Karpas-422 (cell line): Measurements from ENCODE around the gene ATF7. TPM values are rescaled to one million over a fixed set of nuclear protein-coding genes. Genes with fewer than 3 reads are reported as not detected.

Experiments
- DNase-seq: peaks from one replicate; pipeline ENCODE4 v3.0.0-alpha.2; 2015
- H2AFZ ChIP-seq: fragments of 200-600 bp; sonication (generic); 2 replicates; pipeline ENCODE4 v1.6.1; 2014; ENCODE audit warnings: antibody characterized with exemption, low read length, mixed read lengths
- H3K27ac ChIP-seq: fragments of 200-600 bp; sonication (generic); 2 replicates; pipeline ENCODE4 v1.5.1; 2014; ENCODE audit warnings: mild to moderate bottlenecking, low read length, moderate library complexity
- H3K27me3 ChIP-seq: fragments of 200-600 bp; sonication (generic); 2 replicates; pipeline ENCODE4 v1.6.1; 2014; ENCODE audit warnings: low read length, mixed read lengths
- H3K36me3 ChIP-seq: fragments of 200-600 bp; sonication (generic); 2 replicates; pipeline ENCODE4 v1.6.1; 2014; ENCODE audit warnings: low read length, mixed read lengths; ENCODE audit not compliant: insufficient read depth
- H3K4me1 ChIP-seq: fragments of 200-600 bp; sonication (generic); 2 replicates; pipeline ENCODE4 v1.6.1; 2014; ENCODE audit warnings: mild to moderate bottlenecking, low read length, mixed read lengths
- H3K4me2 ChIP-seq: fragments of 200-600 bp; sonication (generic); 2 replicates; pipeline ENCODE4 v1.6.1; 2014; ENCODE audit warnings: low read length, low read depth, mild to moderate bottlenecking; ENCODE audit not compliant: poor library complexity, severe bottlenecking
- H3K4me3 ChIP-seq: fragments of 200-600 bp; sonication (generic); 2 replicates; pipeline ENCODE4 v1.5.1; 2014; ENCODE audit warnings: mild to moderate bottlenecking, antibody characterized with exemption, low read length, mixed read lengths
- H3K79me2 ChIP-seq: fragments of 200-600 bp; sonication (generic); 2 replicates; pipeline ENCODE4 v1.6.1; 2014; ENCODE audit warnings: mild to moderate bottlenecking, low read length, mixed read lengths
- H3K9ac ChIP-seq: fragments of 200-600 bp; sonication (generic); 2 replicates; pipeline ENCODE4 v1.6.0; 2014; ENCODE audit warnings: low read length
- H3K9me2 ChIP-seq: fragments of 200-600 bp; sonication (generic), shearing (Covaris generic); replicated peaks from 2 replicates; pipeline ENCODE4 v1.6.0; 2014; ENCODE audit warnings: mild to moderate bottlenecking, low read length, moderate library complexity; ENCODE audit not compliant: insufficient read depth
- H3K9me3 ChIP-seq: fragments of 300-700, 200-600 bp; sonication (generic); 2 replicates; pipeline ENCODE4 v1.6.1; 2014; ENCODE audit warnings: low read length, mixed read lengths
- H4K20me1 ChIP-seq: fragments of 200-600 bp; sonication (generic); 2 replicates; pipeline ENCODE4 v1.6.1; 2014; ENCODE audit warnings: mild to moderate bottlenecking, antibody characterized with exemption, low read length, low read depth; ENCODE audit not compliant: insufficient read depth
- total RNA-seq: library from RNA; depleted of rRNA; stranded (reverse); fragments of >200 nt; shearing (Covaris generic); gene quantifications from 2 replicates; pipeline ENCODE4 v1.2.3, GENCODE V29; 2014; ENCODE audit warnings: low replicate concordance

Gene ATF7
- total RNA-seq, 1 experiment from 2014 or later, result 28.9 TPM

DNA sequence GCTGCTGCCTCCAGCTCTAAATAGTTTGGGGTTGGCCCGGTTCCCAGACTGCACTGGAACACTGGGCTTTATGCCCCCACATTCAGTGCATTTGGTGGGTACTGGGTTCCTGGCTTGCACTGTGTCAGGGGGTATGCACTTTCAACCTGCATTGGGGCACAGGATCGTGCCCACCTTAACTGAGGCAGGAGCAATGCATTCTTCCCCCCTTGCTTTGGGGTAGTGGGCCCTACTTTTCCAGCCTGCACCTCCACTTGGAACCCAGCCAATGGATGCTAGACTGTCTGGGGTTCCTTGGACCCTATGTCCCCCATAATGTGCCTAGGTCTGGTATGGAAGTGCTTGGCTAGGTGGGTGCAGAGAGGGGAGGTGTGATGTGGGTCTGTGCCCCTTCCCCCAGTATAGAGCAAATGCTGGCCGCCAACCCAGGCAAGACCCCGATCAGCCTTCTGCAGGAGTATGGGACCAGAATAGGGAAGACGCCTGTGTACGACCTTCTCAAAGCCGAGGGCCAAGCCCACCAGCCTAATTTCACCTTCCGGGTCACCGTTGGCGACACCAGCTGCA, 124.5 kb downstream of the ATF7 start:
- Histone ChIP-seq H3K9me3 (no peaks in the 10 kb centered on the region), H3K79me2 (peaks cover 41% of the 10 kb centered on the region), H3K9ac (peak overlapping the region; percentile 75), H3K4me1 (peaks cover 52% of the 10 kb centered on the region), H3K27ac (peak overlapping the region; percentile 84; the same call in 1 of the 2 replicates), H3K27me3 (no peaks in the 10 kb centered on the region), H3K9me2 (no peaks in the 10 kb centered on the region), H4K20me1 (no peaks in the 10 kb centered on the region), H3K4me3 (peak overlapping the region; percentile 73), H2AFZ (no peak overlapping the region; the same call in 1 of the 2 replicates), H3K4me2 (peak overlapping the region; percentile 72), H3K36me3 (0 out of 2 replicates have a peak, but pooled peaks cover 3% of the 10 kb centered on the region)
- no peak for DNase-seq

DNA sequence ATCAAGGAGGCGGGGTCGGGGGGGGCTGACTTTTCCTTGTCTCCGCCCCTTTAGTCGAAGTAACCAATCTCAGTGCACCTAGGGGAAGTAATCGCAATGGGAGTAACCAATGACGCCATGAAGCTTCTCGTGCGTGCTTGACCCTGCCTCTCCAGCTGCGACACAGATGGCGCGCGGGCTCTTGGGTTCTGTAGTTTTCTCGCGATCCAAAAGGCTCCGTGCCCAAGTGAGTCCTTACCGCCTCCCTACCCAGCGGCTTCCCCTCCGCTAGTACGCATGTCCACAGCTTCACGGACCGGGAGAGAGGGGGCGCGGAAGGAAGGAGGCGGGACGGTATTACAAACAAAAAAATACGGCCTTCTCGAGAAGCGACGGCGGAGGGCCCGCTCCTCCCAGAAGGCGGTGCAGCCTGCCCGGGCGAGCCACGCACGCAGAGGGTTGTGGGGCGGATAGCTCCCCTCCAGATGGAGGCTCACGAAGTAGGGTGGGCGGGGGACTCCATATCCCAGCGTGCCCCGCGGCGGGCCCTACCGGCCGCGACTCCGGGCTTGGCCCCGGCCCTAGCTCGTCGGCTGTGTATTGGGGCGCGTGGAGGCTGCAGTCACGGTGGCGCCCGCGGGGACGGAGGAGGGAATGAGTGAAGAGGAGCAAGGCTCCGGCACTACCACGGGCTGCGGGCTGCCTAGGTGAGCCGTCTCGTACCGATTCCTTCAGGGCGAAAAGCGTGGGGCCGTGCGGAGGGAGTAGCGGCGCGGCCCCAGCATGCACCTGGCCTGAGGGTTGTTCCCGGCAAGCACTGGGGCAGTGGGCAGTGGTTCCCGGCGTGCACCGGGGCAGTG, 125.2 kb downstream of the ATF7 start, which contains the start of gene TARBP2:
Gene TARBP2 (plus strand): TSS at position 508 of the 839 bp plus-strand sequence. CDS start 126 bp downstream, at position 634.
- H3K27me3 ChIP-seq, result no peaks in the 10 kb centered on the region
- H3K4me1 ChIP-seq, result peaks cover 58% of the 10 kb centered on the region
- peak within 1 kb of the TSS; percentile 74 for H3K4me2 ChIP-seq
- H4K20me1 ChIP-seq, result no peaks in the 10 kb centered on the region
- no peaks in the 10 kb centered on the region for H3K36me3 ChIP-seq
- H3K9ac ChIP-seq, result peak within 1 kb of the TSS; percentile 87
- peaks cover 42% of the 10 kb centered on the region for H3K79me2 ChIP-seq
- no peaks in the 10 kb centered on the region for H3K9me2 ChIP-seq
- H3K27ac ChIP-seq, result peak within 1 kb of the TSS; percentile 84
- H3K4me3 ChIP-seq, result peak within 1 kb of the TSS; percentile 73
- H3K9me3 ChIP-seq, result no peaks in the 10 kb centered on the region
- peak within 1 kb of the TSS; percentile 55 for H2AFZ ChIP-seq
- peak; percentile 99 for DNase-seq

DNA sequence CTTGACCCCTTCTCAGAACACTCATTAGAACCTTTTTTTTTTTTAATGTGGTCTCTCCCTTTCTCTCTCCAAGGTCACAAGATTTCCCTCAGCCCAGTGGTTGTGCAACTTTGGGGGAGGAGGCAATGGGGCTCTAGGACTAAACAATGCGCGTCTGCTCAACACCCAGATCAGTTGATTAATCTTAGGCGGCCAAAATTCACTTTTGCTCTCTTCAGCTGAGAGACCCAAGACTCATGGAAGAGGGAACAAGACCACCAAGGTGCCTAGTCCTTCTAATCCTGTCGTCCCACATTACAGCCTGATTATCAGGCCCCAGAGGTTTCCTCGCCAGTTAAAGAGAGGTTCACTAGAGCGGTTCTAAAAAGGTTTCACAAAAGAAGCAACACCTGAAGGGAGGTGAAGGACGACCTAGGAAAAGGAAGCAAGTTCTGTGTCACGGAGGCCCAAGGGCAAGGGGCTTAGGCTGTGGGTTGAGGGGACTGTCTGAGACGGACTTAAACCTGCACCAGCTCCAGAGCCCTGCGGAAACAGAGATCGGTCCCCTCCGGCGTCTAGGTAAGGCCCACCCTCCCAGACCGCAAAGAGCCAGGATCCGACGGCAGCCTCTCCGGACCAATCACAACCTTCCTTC, 125.9 kb downstream of the ATF7 start:
- no peaks in the 10 kb centered on the region for H3K9me3 ChIP-seq
- H3K27ac ChIP-seq, result peak overlapping the region; percentile 70
- H3K36me3 ChIP-seq, result no peaks in the 10 kb centered on the region
- H3K9ac ChIP-seq, result peak overlapping the region; percentile 87
- peak; percentile 53 for DNase-seq
- no peaks in the 10 kb centered on the region for H3K9me2 ChIP-seq
- H3K79me2 ChIP-seq, result peaks cover 42% of the 10 kb centered on the region
- peaks cover 58% of the 10 kb centered on the region for H3K4me1 ChIP-seq
- H2AFZ ChIP-seq, result no peak overlapping the region
- H3K27me3 ChIP-seq, result no peaks in the 10 kb centered on the region
- peak overlapping the region; percentile 73 for H3K4me3 ChIP-seq
- no peaks in the 10 kb centered on the region for H4K20me1 ChIP-seq
- peak overlapping the region; percentile 74 for H3K4me2 ChIP-seq

DNA sequence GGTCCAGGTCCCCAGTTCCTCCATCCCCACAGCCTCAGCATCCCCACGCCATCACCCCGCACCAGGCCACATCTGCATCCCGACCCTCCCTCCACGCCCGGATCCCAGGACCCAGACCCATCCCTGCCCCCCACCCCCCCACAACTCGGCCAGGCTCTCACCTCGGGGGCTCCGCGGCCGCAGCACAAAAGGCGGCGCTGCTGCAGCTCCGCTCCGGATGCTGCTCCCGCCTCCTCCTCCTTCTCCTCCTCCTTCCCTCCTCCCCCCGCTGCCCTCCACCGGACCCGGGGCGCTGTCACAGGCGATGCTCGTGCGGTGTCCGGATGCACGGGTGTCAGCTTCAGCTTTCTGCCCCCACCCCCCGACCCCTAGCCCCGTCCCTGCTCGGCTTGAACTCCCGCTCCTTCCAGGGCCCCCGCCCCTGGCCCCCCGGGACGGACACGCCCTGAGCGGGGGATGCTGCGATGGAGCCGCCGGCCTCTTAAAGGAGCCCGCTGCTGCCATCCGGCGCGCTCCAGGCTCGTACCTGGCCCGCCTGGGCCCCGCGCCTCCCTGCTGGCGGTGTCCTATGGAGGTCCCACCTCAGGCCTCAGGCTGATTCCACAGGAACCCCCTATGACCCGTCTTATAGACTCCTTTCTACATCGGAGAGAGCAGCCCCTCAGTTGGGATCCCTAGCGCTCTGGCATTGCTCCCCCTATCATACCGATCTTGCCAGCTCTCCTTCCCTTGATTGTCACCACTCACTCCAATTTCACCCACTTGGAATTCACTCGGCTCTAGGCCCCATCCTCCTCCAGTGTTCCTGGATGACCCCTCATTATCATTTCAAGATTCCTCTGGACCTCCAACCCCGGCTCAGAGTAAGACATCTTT, 126.7 kb downstream of the ATF7 start, which contains the start of gene MAP3K12:
Gene MAP3K12 (minus strand): TSS at position 193 of the 876 bp plus-strand sequence. CDS start 12,067 bp downstream, outside the sequence.
- H4K20me1 ChIP-seq, result no peaks in the 10 kb centered on the region
- no peaks in the 10 kb centered on the region for H3K9me3 ChIP-seq
- peak within 1 kb of the TSS; percentile 87 for H3K9ac ChIP-seq
- H3K4me2 ChIP-seq, result peak within 1 kb of the TSS; percentile 74
- H3K9me2 ChIP-seq, result no peaks in the 10 kb centered on the region
- peak; percentile 88 for DNase-seq
- H2AFZ ChIP-seq, result peak within 1 kb of the TSS; percentile 40; the same call in 1 of the 2 replicates
- no peaks in the 10 kb centered on the region for H3K27me3 ChIP-seq
- peak within 1 kb of the TSS; percentile 70 for H3K27ac ChIP-seq
- H3K4me1 ChIP-seq, result peaks cover 59% of the 10 kb centered on the region
- no peaks in the 10 kb centered on the region for H3K36me3 ChIP-seq
- H3K79me2 ChIP-seq, result peaks cover 42% of the 10 kb centered on the region
- H3K4me3 ChIP-seq, result peak within 1 kb of the TSS; percentile 73

DNA sequence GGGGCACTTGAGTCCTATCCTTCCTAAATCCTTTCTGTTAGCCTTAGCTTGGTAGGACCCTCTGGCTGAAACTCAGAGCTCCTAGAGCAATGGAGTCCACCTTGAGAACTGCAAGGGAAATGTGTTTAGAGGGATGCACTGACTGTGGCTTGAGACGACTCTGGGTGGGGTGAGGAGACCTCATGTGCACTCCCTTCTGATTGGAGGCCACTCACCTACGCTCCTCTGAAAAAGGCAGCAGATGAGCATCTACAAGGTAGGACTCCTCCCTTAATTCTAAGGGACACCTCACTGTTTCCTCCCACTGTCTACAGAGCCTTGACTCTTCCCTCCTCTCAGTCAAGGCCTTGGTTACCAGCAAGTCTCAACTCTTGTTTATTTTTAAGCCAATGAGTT, 127.9 kb downstream of the ATF7 start:
- DNase-seq, result peak; percentile 45
- Histone ChIP-seq H4K20me1 (no peaks in the 10 kb centered on the region), H3K9me3 (no peaks in the 10 kb centered on the region), H3K79me2 (peaks cover 37% of the 10 kb centered on the region), H3K4me1 (peaks cover 68% of the 10 kb centered on the region), H3K4me2 (peak overlapping the region; percentile 74), H3K27ac (no peak overlapping the region), H3K9me2 (no peaks in the 10 kb centered on the region), H3K27me3 (no peaks in the 10 kb centered on the region), H3K36me3 (no peaks in the 10 kb centered on the region), H3K4me3 (peak overlapping the region; percentile 73), H2AFZ (no peak overlapping the region), H3K9ac (peak overlapping the region; percentile 87)

DNA sequence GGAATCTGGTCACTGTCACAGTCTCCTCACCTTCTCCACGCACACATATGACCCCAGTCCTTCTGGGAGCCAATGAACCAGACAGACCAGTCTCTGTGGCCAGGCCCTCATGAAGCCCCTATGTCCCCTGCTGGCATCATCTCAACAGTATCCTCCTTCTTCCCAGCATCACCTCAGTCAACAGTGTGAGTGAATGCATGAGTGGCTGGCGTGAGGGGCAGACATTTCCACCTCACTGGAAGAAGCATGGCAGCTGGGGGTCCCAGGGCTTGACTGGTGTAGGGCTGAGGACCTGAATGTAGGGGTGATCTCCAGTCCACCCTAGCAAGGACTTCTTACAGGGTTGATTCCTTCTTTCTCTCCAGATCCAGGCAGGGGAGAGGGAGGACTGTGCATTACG, 128.7 kb downstream of the ATF7 start:
- no peaks in the 10 kb centered on the region for H4K20me1 ChIP-seq
- no peaks in the 10 kb centered on the region for H3K9me3 ChIP-seq
- peak overlapping the region; percentile 87; the same call in 1 of the 2 replicates for H3K9ac ChIP-seq
- no peaks in the 10 kb centered on the region for H3K36me3 ChIP-seq
- H2AFZ ChIP-seq, result no peak overlapping the region
- no peak overlapping the region for H3K4me3 ChIP-seq
- peaks cover 66% of the 10 kb centered on the region for H3K4me1 ChIP-seq
- no peak for DNase-seq
- H3K4me2 ChIP-seq, result peak overlapping the region; percentile 74
- H3K9me2 ChIP-seq, result no peaks in the 10 kb centered on the region
- peaks cover 30% of the 10 kb centered on the region for H3K79me2 ChIP-seq
- no peaks in the 10 kb centered on the region for H3K27me3 ChIP-seq
- H3K27ac ChIP-seq, result no peak overlapping the region

DNA sequence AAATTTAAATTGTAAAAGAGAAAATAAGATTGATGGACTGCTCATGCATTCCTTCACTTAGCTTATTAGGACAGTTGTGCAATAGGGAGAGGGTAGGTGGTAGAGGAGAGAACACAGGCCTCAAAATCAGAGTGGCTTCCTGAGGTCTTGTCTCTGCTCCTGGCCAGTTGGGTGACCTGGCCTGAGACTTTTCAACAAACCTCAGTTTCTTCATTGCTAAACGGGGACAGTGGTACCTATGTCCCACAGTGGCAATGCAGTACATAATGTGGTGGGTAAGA, 129.5 kb downstream of the ATF7 start:
- H3K4me2 ChIP-seq, result no peak overlapping the region
- peaks cover 22% of the 10 kb centered on the region for H3K79me2 ChIP-seq
- no peak overlapping the region for H3K27ac ChIP-seq
- DNase-seq, result peak; percentile 34
- no peak overlapping the region for H3K4me3 ChIP-seq
- H3K9me3 ChIP-seq, result no peaks in the 10 kb centered on the region
- no peak overlapping the region for H2AFZ ChIP-seq
- H3K36me3 ChIP-seq, result no peaks in the 10 kb centered on the region
- H3K4me1 ChIP-seq, result peaks cover 64% of the 10 kb centered on the region
- 0 out of 2 replicates have a peak overlapping the region, but pooled peaks have one; percentile 11 for H3K9ac ChIP-seq
- H4K20me1 ChIP-seq, result no peaks in the 10 kb centered on the region
- H3K27me3 ChIP-seq, result no peaks in the 10 kb centered on the region
- no peaks in the 10 kb centered on the region for H3K9me2 ChIP-seq
